Measurements from ENCODE around the gene ATG2A.

The ATG2A gene

GRCh38 chr11:64916775-64917662 is at the start of gene ATG2A:
Gene ATG2A, minus strand, starts transcription at chr11:64917209. Its CDS starts 74 bp downstream, at chr11:64917135.
- H3K4me1 ChIP-seq (ENCODE audit: low read length) = peaks cover 6% of the 10 kb centered on the region

DNA sequence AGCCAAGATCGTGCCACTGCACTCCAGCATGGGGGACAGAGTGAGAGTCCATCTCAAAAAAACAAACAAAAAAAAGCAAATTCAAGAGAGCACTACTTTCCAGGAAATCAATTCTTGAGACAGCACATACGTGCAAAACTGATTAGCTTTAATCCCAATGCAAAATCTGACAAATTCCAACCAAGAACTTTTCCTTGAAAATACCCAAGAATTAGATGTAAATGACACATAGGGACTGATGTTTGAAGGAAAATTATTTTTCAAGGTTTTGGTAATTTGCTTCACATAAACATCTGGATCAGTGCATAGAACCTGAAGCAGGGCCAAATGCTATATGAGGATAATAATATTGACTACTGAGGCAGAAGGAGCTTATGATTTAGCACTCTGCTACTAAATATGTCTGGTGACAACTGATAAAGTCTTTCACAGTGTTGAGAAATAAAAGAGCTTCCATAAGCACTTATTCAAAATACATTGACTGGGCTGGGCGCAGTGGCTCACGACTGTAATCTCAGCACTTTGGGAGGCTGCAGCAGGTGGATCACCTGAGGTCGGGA is 46.1 kb upstream of the ATG2A start:
- Histone ChIP-seq H3K9ac (ENCODE audit: low read length) (no peak overlapping the region), H3K4me2 (ENCODE audit: low read depth, low read length) (no peak overlapping the region), H3K27me3 (replicated peaks; ENCODE audit: insufficient read depth, low read length) (no peaks in the 10 kb centered on the region), H3K9me3 (replicated peaks; ENCODE audit: insufficient read depth, low read length) (no peaks in the 10 kb centered on the region), H3K36me3 (replicated peaks; ENCODE audit: insufficient read depth, low read length) (no peaks in the 10 kb centered on the region), H3F3A (ENCODE audit: insufficient read depth, low read length) (no peaks in the 10 kb centered on the region), H3K4me3 (ENCODE audit: low read length) (no peak overlapping the region), H3K4me1 (ENCODE audit: low read length) (no peaks in the 10 kb centered on the region), H3K79me2 (ENCODE audit: low read length) (no peaks in the 10 kb centered on the region), H3K9me2 (replicated peaks; ENCODE audit: insufficient read depth, low read length) (no peaks in the 10 kb centered on the region), H4K20me1 (ENCODE audit: insufficient read depth, low read length) (no peaks in the 10 kb centered on the region), H2AFZ (ENCODE audit: low read length) (no peak overlapping the region), H3K27ac (ENCODE audit: low read length) (no peak overlapping the region)
- DNase-seq = no peak
- TF ChIP-seq EZH2 (optimal IDR thresholded peaks at IDR 0.05; ENCODE audit: low read depth, low read length) (no peak), CTCF (IDR thresholded peaks at IDR 0.05; ENCODE audit: low read length) (no peak), EZH2phosphoT487 (IDR thresholded peaks at IDR 0.05; ENCODE audit: low read length) (no peak)

More at GRCh38 chr11:64916775-64917662, at the start of gene ATG2A:
- Histone ChIP-seq H3K27ac (ENCODE audit: low read length) (peak within 1 kb of the TSS; percentile 47; the same call in 1 of the 2 replicates), H2AFZ (ENCODE audit: low read length) (peak within 1 kb of the TSS; percentile 75), H3K9me2 (replicated peaks; ENCODE audit: insufficient read depth, low read length) (no peaks in the 10 kb centered on the region), H3K79me2 (ENCODE audit: low read length) (peaks cover 20% of the 10 kb centered on the region), H3K4me2 (ENCODE audit: low read depth, low read length) (peak within 1 kb of the TSS; percentile 94), H4K20me1 (ENCODE audit: insufficient read depth, low read length) (no peaks in the 10 kb centered on the region), H3K36me3 (replicated peaks; ENCODE audit: insufficient read depth, low read length) (no peaks in the 10 kb centered on the region), H3K9ac (ENCODE audit: low read length) (peak within 1 kb of the TSS; percentile 95), H3K27me3 (replicated peaks; ENCODE audit: insufficient read depth, low read length) (no peaks in the 10 kb centered on the region), H3K4me3 (ENCODE audit: low read length) (peak within 1 kb of the TSS; percentile 90), H3K9me3 (replicated peaks; ENCODE audit: insufficient read depth, low read length) (no peaks in the 10 kb centered on the region), H3F3A (ENCODE audit: insufficient read depth, low read length) (peaks cover 4% of the 10 kb centered on the region; the same call in 1 of the 2 replicates)
- TF ChIP-seq CTCF (IDR thresholded peaks at IDR 0.05; ENCODE audit: low read length) (no peak), EZH2phosphoT487 (IDR thresholded peaks at IDR 0.05; ENCODE audit: low read length) (no peak), EZH2 (optimal IDR thresholded peaks at IDR 0.05; ENCODE audit: low read depth, low read length) (no peak)
- DNase-seq = peak; percentile 100

- Histone ChIP-seq H3K79me2 (ENCODE audit: low read length) (no peaks in the 10 kb centered on the region), H3K9ac (ENCODE audit: low read length) (no peak overlapping the region), H3K4me1 (ENCODE audit: low read length) (no peaks in the 10 kb centered on the region), H4K20me1 (ENCODE audit: insufficient read depth, low read length) (no peaks in the 10 kb centered on the region), H3K9me2 (replicated peaks; ENCODE audit: insufficient read depth, low read length) (no peaks in the 10 kb centered on the region), H3K4me2 (ENCODE audit: low read depth, low read length) (no peak overlapping the region), H3K36me3 (replicated peaks; ENCODE audit: insufficient read depth, low read length) (no peaks in the 10 kb centered on the region), H2AFZ (ENCODE audit: low read length) (no peak overlapping the region), H3F3A (ENCODE audit: insufficient read depth, low read length) (no peaks in the 10 kb centered on the region), H3K4me3 (ENCODE audit: low read length) (no peak overlapping the region), H3K9me3 (replicated peaks; ENCODE audit: insufficient read depth, low read length) (no peaks in the 10 kb centered on the region), H3K27me3 (replicated peaks; ENCODE audit: insufficient read depth, low read length) (no peaks in the 10 kb centered on the region), H3K27ac (ENCODE audit: low read length) (no peak overlapping the region)
- DNase-seq = no peak
- no peak for TF ChIP-seq CTCF (IDR thresholded peaks at IDR 0.05; ENCODE audit: low read length)
- TF ChIP-seq EZH2phosphoT487 (IDR thresholded peaks at IDR 0.05; ENCODE audit: low read length) = no peak
- no peak for TF ChIP-seq EZH2 (optimal IDR thresholded peaks at IDR 0.05; ENCODE audit: low read depth, low read length)
These were observed 43.7 kb upstream of the ATG2A start for GRCh38 chr11:64960719-64961118.

Measured in MM.1S (cell line).